Caco-2 (cell line): ENCODE measurements around the gene CRACR2B. TPM values are rescaled to one million over a fixed set of nuclear protein-coding genes. Genes with fewer than 3 reads are reported as not detected.

Source experiments
- BruUV-seq: library from RNA; stranded (reverse); fragments of 400-500 nt; replicated peaks from 2 replicates; lab custom pipeline; 2021; lab: Mats Ljungman, UMichigan
- CTCF ChIA-PET: fragments of 300-600 bp; sonication (Branson Sonifier 250); formaldehyde crosslinking; loops from one replicate; lab custom pipeline; 2022; ENCODE audit warnings: antibody characterized with exemption; lab: Charles Lee
- POLR2A ChIA-PET: fragments of 300-600 bp; sonication (Branson Sonifier 250); formaldehyde crosslinking; loops from one replicate; lab custom pipeline; 2022; ENCODE audit warnings: antibody characterized with exemption; lab: Charles Lee
- DNase-seq, 2 experiments: peaks; one replicate each; pipeline versions ENCODE4 v3.0.0 to v3.0.0-alpha.2; 2020 to 2022
- H3K27me3 ChIP-seq: replicated peaks from 2 replicates; pipeline ENCODE4 v1.6.0; 2011; ENCODE audit warnings: low read length; ENCODE audit not compliant: control insufficient read depth, insufficient read depth
- H3K36me3 ChIP-seq: 2 replicates; pipeline ENCODE4 v1.5.1; 2011; ENCODE audit warnings: low read length; ENCODE audit not compliant: control insufficient read depth, insufficient read depth
- H3K4me1 ChIP-seq: fragments of 250-450 bp; sonication (Bioruptor Pico); 2 replicates; pipeline ENCODE4 v1.5.1; 2020; ENCODE audit warnings: mild to moderate bottlenecking
- H3K4me3 ChIP-seq: 2 replicates; pipeline ENCODE4 v1.5.1; 2011; ENCODE audit warnings: low read depth, mild to moderate bottlenecking, control low read depth, low read length
- H3K9me3 ChIP-seq: fragments of 250-450 bp; sonication (Bioruptor Pico); 2 replicates; pipeline ENCODE4 v1.5.1; 2020; ENCODE audit warnings: mild to moderate bottlenecking, moderate library complexity
- H3K27ac Mint-ChIP-seq: one replicate; pipeline ENCODE4 v1.8.0; 2022; ENCODE audit warnings: mixed read lengths; ENCODE audit not compliant: unreplicated experiment
- H3K27me3 Mint-ChIP-seq: one replicate; pipeline ENCODE4 v1.8.0; 2022; ENCODE audit warnings: mixed read lengths; ENCODE audit not compliant: insufficient read depth, unreplicated experiment
- H3K36me3 Mint-ChIP-seq: one replicate; pipeline ENCODE4 v1.8.0; 2022; ENCODE audit warnings: mild to moderate bottlenecking, mixed read lengths; ENCODE audit not compliant: insufficient read depth, unreplicated experiment
- H3K4me1 Mint-ChIP-seq: one replicate; pipeline ENCODE4 v1.8.0; 2022; ENCODE audit warnings: low read depth, mixed read lengths; ENCODE audit not compliant: unreplicated experiment
- H3K4me3 Mint-ChIP-seq: one replicate; pipeline ENCODE4 v1.8.0; 2022; ENCODE audit warnings: mild to moderate bottlenecking, moderate library complexity, mixed read lengths; ENCODE audit not compliant: unreplicated experiment
- H3K9me3 Mint-ChIP-seq: one replicate; pipeline ENCODE4 v1.8.0; 2022; ENCODE audit warnings: mixed read lengths; ENCODE audit not compliant: unreplicated experiment
- CTCF ChIP-seq, 2 experiments: fragments of 200-600 bp in 1 of 2; IDR thresholded peaks; 1 replicate in 1 of 2; 2 replicates in 1 of 2; pipeline versions ENCODE4 v1.5.1 to v1.8.0; 2011 to 2022; ENCODE audit warnings: antibody characterized with exemption in 1 of 2, control low read depth in 1 of 2, inconsistent platforms in 1 of 2, low read depth in 1 of 2, low read length in 1 of 2, mild to moderate bottlenecking in 1 of 2, moderate library complexity in 1 of 2; ENCODE audit not compliant: insufficient read depth in 1 of 2, severe bottlenecking in 1 of 2, unreplicated experiment in 1 of 2
- intact Hi-C: fragments of 100-400 bp; cut with micrococcal nuclease; formaldehyde crosslinking; loops from one replicate; pipeline ENCODE4 v1.10.0; 2022; ENCODE audit not compliant: unreplicated experiment
- total RNA-seq: library from RNA; stranded (reverse); gene quantifications from 2 replicates; pipeline ENCODE4 v1.2.3, GENCODE V29; 2022

Gene CRACR2B
- total RNA-seq, 1 experiment from 2014 or later, result 15.4 TPM

- Histone ChIP-seq H3K27me3 (no peaks in the 10 kb centered on the region), H3K9me3 (no peaks in the 10 kb centered on the region), H3K36me3 (no peaks in the 10 kb centered on the region), H3K4me3 (no peak overlapping the region), H3K4me1 (peaks cover 44% of the 10 kb centered on the region)
- no peaks in the 10 kb centered on the region for H3K27me3 Mint-ChIP-seq
- BruUV-seq, result no TSS peak
- peaks cover 3% of the 10 kb centered on the region for H3K4me1 Mint-ChIP-seq
- TF ChIP-seq CTCF (IDR thresholded peaks at IDR 0.05; ENCODE audit: insufficient read depth in 1 of 2, low read depth in 1 of 2, low read length in 1 of 2, severe bottlenecking in 1 of 2, unreplicated experiment in 1 of 2), result no peak
- no peak for DNase-seq
- intact Hi-C loops, result no loop called here
- no peak overlapping the region for H3K27ac Mint-ChIP-seq
- peaks cover 46% of the 10 kb centered on the region for H3K36me3 Mint-ChIP-seq
- ChIA-PET CTCF (interaction anchor here (1.4 kb wide), 1 partner anchor 52 kb away, joined by 5 read pairs; no protein-coding TSS in a partner anchor), POLR2A (no interaction called here)
- H3K4me3 Mint-ChIP-seq, result no peak overlapping the region
- no peaks in the 10 kb centered on the region for H3K9me3 Mint-ChIP-seq
These were observed 18.3 kb downstream of the CRACR2B start for GRCh38 chr11:845872-846495.

GRCh38 chr11:846496-847098, 18.9 kb downstream of the CRACR2B start:
- no peak overlapping the region for H3K4me3 Mint-ChIP-seq
- DNase-seq, result no peak
- ChIA-PET POLR2A (no interaction called here), CTCF (interaction anchor here (1.4 kb wide), 1 partner anchor 52 kb away, joined by 5 read pairs; no protein-coding TSS in a partner anchor)
- no peaks in the 10 kb centered on the region for H3K36me3 ChIP-seq
- H3K36me3 Mint-ChIP-seq, result peaks cover 42% of the 10 kb centered on the region
- no peaks in the 10 kb centered on the region for H3K27me3 ChIP-seq
- BruUV-seq, result no TSS peak
- no peak overlapping the region for H3K4me3 ChIP-seq
- intact Hi-C loops, result no loop called here
- H3K27me3 Mint-ChIP-seq, result no peaks in the 10 kb centered on the region
- no peak for TF ChIP-seq CTCF (IDR thresholded peaks at IDR 0.05; ENCODE audit: insufficient read depth in 1 of 2, low read depth in 1 of 2, low read length in 1 of 2, severe bottlenecking in 1 of 2, unreplicated experiment in 1 of 2)
- H3K4me1 Mint-ChIP-seq, result no peaks in the 10 kb centered on the region
- H3K9me3 ChIP-seq, result no peaks in the 10 kb centered on the region
- H3K27ac Mint-ChIP-seq, result no peak overlapping the region
- no peaks in the 10 kb centered on the region for H3K9me3 Mint-ChIP-seq
- H3K4me1 ChIP-seq, result peaks cover 43% of the 10 kb centered on the region

- no peaks in the 10 kb centered on the region for H3K27me3 Mint-ChIP-seq
- Histone ChIP-seq H3K27me3 (no peaks in the 10 kb centered on the region), H3K4me1 (peaks cover 43% of the 10 kb centered on the region), H3K4me3 (no peak overlapping the region), H3K9me3 (no peaks in the 10 kb centered on the region), H3K36me3 (no peaks in the 10 kb centered on the region)
- no peaks in the 10 kb centered on the region for H3K9me3 Mint-ChIP-seq
- no peak for TF ChIP-seq CTCF (IDR thresholded peaks at IDR 0.05; ENCODE audit: insufficient read depth in 1 of 2, low read depth in 1 of 2, low read length in 1 of 2, severe bottlenecking in 1 of 2, unreplicated experiment in 1 of 2)
- intact Hi-C loops, result loop anchor here (1.0 kb wide), 1 partner anchor 203 kb away; no protein-coding TSS in a partner anchor
- H3K4me3 Mint-ChIP-seq, result peak overlapping the region; percentile 77
- CTCF ChIA-PET, result interaction anchor here (0.9 kb wide), 1 partner anchor 203 kb away, joined by 8 read pairs; no protein-coding TSS in a partner anchor
- BruUV-seq, result no TSS peak
- POLR2A ChIA-PET, result no interaction called here
- no peaks in the 10 kb centered on the region for H3K4me1 Mint-ChIP-seq
- H3K36me3 Mint-ChIP-seq, result peaks cover 40% of the 10 kb centered on the region
- no peak overlapping the region for H3K27ac Mint-ChIP-seq
- no peak for DNase-seq
These were observed 20.2 kb downstream of the CRACR2B start for GRCh38 chr11:847876-848275.
